Common myeloid progenitor, CD34-positive (primary cell): Measurements from ENCODE around the gene ZNF837.
A peak's percentile ranks its signal among the peaks of the same experiment; 100 is the strongest.
"Not testable (repeated sequence)": the region's sequence is repeated elsewhere in the genome, so short reads cannot be mapped to it uniquely, and the experiment has no call there.

Experiments used
- CTCF ChIA-PET: fragments of 350-600 bp; sonication (Branson Sonifier 250); formaldehyde crosslinking; loops from one replicate; lab custom pipeline; 2021; ENCODE audit warnings: antibody characterized with exemption; lab: Charles Lee
- POLR2A ChIA-PET: fragments of 350-600 bp; sonication (Branson Sonifier 250); formaldehyde crosslinking; loops from one replicate; lab custom pipeline; 2021; ENCODE audit warnings: antibody characterized with exemption; lab: Charles Lee
- DNase-seq, 3 donors: peaks; one replicate each; pipeline versions ENCODE4 v3.0.0 to v3.0.0-alpha.2; 2013
- H3K27ac ChIP-seq, 2 experiments: 1 replicate in 1 of 2; 2 replicates in 1 of 2; pipeline ENCODE4 v1.7.0; 2013; ENCODE audit warnings: inconsistent platforms in 2 of 2, low read length in 2 of 2, mild to moderate bottlenecking in 2 of 2, low read depth in 1 of 2, moderate library complexity in 1 of 2; ENCODE audit not compliant: severe bottlenecking in 2 of 2, insufficient read depth in 1 of 2, poor library complexity in 1 of 2
- H3K27me3 ChIP-seq, 5 experiments: replicated peaks in 2 of 5; 1 replicate in 3 of 5; 2 replicates in 2 of 5; pipeline versions ENCODE4 v1.6.1 to v1.7.0; 2013; ENCODE audit warnings: low read length in 4 of 5, mild to moderate bottlenecking in 2 of 5, moderate library complexity in 2 of 5, inconsistent platforms in 1 of 5; ENCODE audit not compliant: insufficient read depth in 5 of 5, control insufficient read depth in 4 of 5
- H3K36me3 ChIP-seq, 4 experiments: 1 replicate in 2 of 4; 2 replicates in 2 of 4; pipeline versions ENCODE4 v1.6.1 to v1.7.0; 2013; ENCODE audit warnings: low read length in 3 of 4, control low read depth in 1 of 4, mild to moderate bottlenecking in 1 of 4; ENCODE audit not compliant: control insufficient read depth in 4 of 4, insufficient read depth in 4 of 4
- H3K4me1 ChIP-seq, 4 experiments: 1 replicate in 3 of 4; 2 replicates in 1 of 4; pipeline versions ENCODE4 v1.6.1 to v1.7.1; 2013; ENCODE audit warnings: low read length in 3 of 4, mild to moderate bottlenecking in 3 of 4, control low read depth in 1 of 4, inconsistent platforms in 1 of 4, moderate library complexity in 1 of 4; ENCODE audit not compliant: control insufficient read depth in 4 of 4, insufficient read depth in 4 of 4; ENCODE audit errors: control extremely low read depth in 1 of 4
- H3K4me3 ChIP-seq, 7 experiments: 1 replicate in 4 of 7; 2 replicates in 3 of 7; pipeline versions ENCODE4 v1.5.1 to v1.7.0; 2013; ENCODE audit warnings: mild to moderate bottlenecking in 7 of 7, low read length in 6 of 7, moderate library complexity in 6 of 7, inconsistent platforms in 2 of 7, low read depth in 2 of 7, control low read depth in 1 of 7; ENCODE audit not compliant: insufficient read depth in 4 of 7, control insufficient read depth in 1 of 7; ENCODE audit errors: extremely low read depth in 1 of 7
- H3K9me3 ChIP-seq, 5 experiments: 1 replicate in 4 of 5; 2 replicates in 1 of 5; pipeline versions ENCODE4 v1.6.1 to v1.7.1; 2013; ENCODE audit warnings: low read length in 4 of 5, mild to moderate bottlenecking in 2 of 5, inconsistent platforms in 1 of 5, low read depth in 1 of 5, moderate library complexity in 1 of 5; ENCODE audit not compliant: control insufficient read depth in 4 of 5, insufficient read depth in 2 of 5; ENCODE audit errors: control extremely low read depth in 1 of 5
- WGBS: methylation state at CpG from one replicate; pipeline ENCODE4 v1.1.5; 2013; ENCODE audit not compliant: insufficient coverage; 5-methylcytosine and 5-hydroxymethylcytosine counted together

The ZNF837 gene

GRCh38 chr19:58350871-58351557 lies 29.8 kb downstream of the ZNF837 start:
- peaks cover 4 to 27% (median 21%) of the 10 kb centered on the region in 4 experiments for H3K4me1 ChIP-seq
- peaks cover 0 to 13% (median 2%) of the 10 kb centered on the region in 4 experiments for H3K36me3 ChIP-seq
- 96% methylated on average over 34 of the region's 34 CpGs for WGBS
- ChIA-PET CTCF (interaction anchor here (1.1 kb wide), 1 partner anchor 15 kb away, joined by 4 read pairs; no protein-coding TSS in a partner anchor), POLR2A (interaction anchor here (0.6 kb wide), 1 partner anchor 30 kb away, joined by 6 read pairs; the partner anchor contains the start of gene ZNF837)
- H3K27me3 ChIP-seq: peaks cover 0 to 3% (median 0%) of the 10 kb centered on the region in 5 experiments
- DNase-seq: no peak
- no peak overlapping the region for H3K27ac ChIP-seq
- H3K9me3 ChIP-seq: no peaks in the 10 kb centered on the region
- no peak overlapping the region for H3K4me3 ChIP-seq

GRCh38 chr19:58350001-58350861 lies 30.6 kb downstream of the ZNF837 start:
- ChIA-PET POLR2A (no interaction called here), CTCF (interaction anchor here (1.4 kb wide), 1 partner anchor 26 kb away, joined by 3 read pairs; no protein-coding TSS in a partner anchor)
- H3K4me1 ChIP-seq: peaks cover 4 to 21% (median 19%) of the 10 kb centered on the region in 4 experiments
- 81% methylated on average over 82 of the region's 84 CpGs for WGBS
- H3K4me3 ChIP-seq: peak overlapping the region in 1 of 7 experiments; percentile 4
- no peak overlapping the region for H3K27ac ChIP-seq
- DNase-seq: no peak
- no peaks in the 10 kb centered on the region for H3K27me3 ChIP-seq
- H3K36me3 ChIP-seq: peaks cover 0 to 13% (median 2%) of the 10 kb centered on the region in 4 experiments
- H3K9me3 ChIP-seq: no peaks in the 10 kb centered on the region

GRCh38 chr19:58349590-58349989 lies 31.2 kb downstream of the ZNF837 start:
- WGBS: 81% methylated on average over 8 of the region's 8 CpGs
- POLR2A ChIA-PET: no interaction called here
- Histone ChIP-seq H3K27me3 (no peaks in the 10 kb centered on the region), H3K36me3 (peaks cover 0 to 13% (median 2%) of the 10 kb centered on the region in 4 experiments), H3K27ac (no peak overlapping the region), H3K4me3 (no peak overlapping the region), H3K4me1 (peaks cover 4 to 21% (median 19%) of the 10 kb centered on the region in 4 experiments), H3K9me3 (no peaks in the 10 kb centered on the region)
- CTCF ChIA-PET: interaction anchor here (1.4 kb wide), 1 partner anchor 25 kb away, joined by 3 read pairs; no protein-coding TSS in a partner anchor
- DNase-seq: no peak

GRCh38 chr19:58348080-58348479 lies 32.8 kb downstream of the ZNF837 start:
- H3K27me3 ChIP-seq, H3K27ac ChIP-seq, DNase-seq, H3K9me3 ChIP-seq: not testable (repeated sequence)
- ChIA-PET CTCF (interaction anchor here (2.2 kb wide), 1 partner anchor 8 kb away, joined by 5 read pairs; no protein-coding TSS in a partner anchor), POLR2A (interaction anchor here (1.4 to 1.8 kb wide), 3 partner anchors 14 to 42 kb away, joined by 3 to 9 read pairs (median 6); partner anchors contain the start of gene ZNF497)
- H3K36me3 ChIP-seq: peaks cover 0 to 11% (median 0%) of the 10 kb centered on the region in 4 experiments
- WGBS: 33% methylated on average over 8 of the region's 12 CpGs
- peak overlapping the region in 6 of 7 experiments; percentile 64 to 88 (median 75) for H3K4me3 ChIP-seq
- peaks cover 4 to 21% (median 19%) of the 10 kb centered on the region in 4 experiments for H3K4me1 ChIP-seq

GRCh38 chr19:58346961-58347929 lies 33.6 kb downstream of the ZNF837 start:
- ChIA-PET POLR2A (interaction anchor here (1.1 to 1.8 kb wide), 6 partner anchors 9 to 42 kb away, joined by 3 to 9 read pairs (median 4); partner anchors contain the start of genes ZNF497 and ZSCAN22), CTCF (interaction anchor here (0.7 to 2.2 kb wide), 4 partner anchors 9 to 17 kb away, joined by 3 to 8 read pairs (median 4); no protein-coding TSS in a partner anchor)
- Histone ChIP-seq H3K36me3 (peaks cover 0 to 11% (median 0%) of the 10 kb centered on the region in 4 experiments), H3K4me3 (peak overlapping the region; percentile 34 to 88 (median 71)), H3K9me3 (no peaks in the 10 kb centered on the region), H3K27me3 (no peaks in the 10 kb centered on the region), H3K27ac (peak overlapping the region; percentile 32 to 50), H3K4me1 (peaks cover 4 to 21% (median 19%) of the 10 kb centered on the region in 4 experiments)
- under 1% methylated on average over 58 of the region's 82 CpGs for WGBS
- DNase-seq: peak; percentile 59 to 83 (median 73)

- Histone ChIP-seq H3K4me3 (no peak overlapping the region), H3K9me3 (no peaks in the 10 kb centered on the region), H3K27me3 (no peaks in the 10 kb centered on the region), H3K27ac (no peak overlapping the region), H3K4me1 (peaks cover 4 to 21% (median 19%) of the 10 kb centered on the region in 4 experiments), H3K36me3 (peaks cover 2 to 12% (median 5%) of the 10 kb centered on the region in 4 experiments)
- CTCF ChIA-PET: interaction anchor here (1.1 to 1.6 kb wide), 2 partner anchors 15 to 17 kb away, joined by 3 read pairs; partner anchors contain the start of gene ZNF497
- DNase-seq: no peak
- WGBS: 100% methylated on average over 2 of the region's 5 CpGs
- POLR2A ChIA-PET: no interaction called here
Measured at GRCh38 chr19:58345558-58345957, 35.3 kb downstream of the ZNF837 start.
